Effector CD8-positive, alpha-beta T cell (primary cell): ENCODE measurements around the gene HOXC4.
"Not testable (repeated sequence)": the region's sequence is repeated elsewhere in the genome, so short reads cannot be mapped to it uniquely, and the experiment has no call there.

Experiments
- DNase-seq: peaks from one replicate; lab custom pipeline; 2025; lab: John Stamatoyannopoulos, UW

HOXC4 gene

GRCh38 chr12:54040148-54040494 lies 13.5 kb upstream of the HOXC4 start:
- DNase-seq = no peak

- DNase-seq = no peak
Measured at GRCh38 chr12:54040648-54041047, 13.0 kb upstream of the HOXC4 start.

- no peak for DNase-seq
Measured at GRCh38 chr12:54041097-54041690, 12.4 kb upstream of the HOXC4 start.

GRCh38 chr12:54042033-54042432 lies 11.6 kb upstream of the HOXC4 start:
- DNase-seq = not testable (repeated sequence)

GRCh38 chr12:54042970-54043853 lies 10.4 kb upstream of the HOXC4 start:
- no peak for DNase-seq

- no peak for DNase-seq
Measured at GRCh38 chr12:54044425-54045103, 9.1 kb upstream of the HOXC4 start.

GRCh38 chr12:54045401-54045800 lies 8.2 kb upstream of the HOXC4 start:
- no peak for DNase-seq

GRCh38 chr12:54045868-54046521 lies 7.6 kb upstream of the HOXC4 start:
- no peak for DNase-seq

GRCh38 chr12:54046809-54047159 lies 6.9 kb upstream of the HOXC4 start:
- no peak for DNase-seq

GRCh38 chr12:54047160-54047963 lies 6.3 kb upstream of the HOXC4 start:
- no peak for DNase-seq

GRCh38 chr12:54047964-54048303 lies 5.7 kb upstream of the HOXC4 start:
- no peak for DNase-seq

GRCh38 chr12:54048406-54049093 lies 5.1 kb upstream of the HOXC4 start:
- DNase-seq = no peak

GRCh38 chr12:54049108-54049507 lies 4.5 kb upstream of the HOXC4 start:
- DNase-seq = no peak

- no peak for DNase-seq
Measured at GRCh38 chr12:54050482-54050810, 3.2 kb upstream of the HOXC4 start.

GRCh38 chr12:54051026-54051842 lies 2.4 kb upstream of the HOXC4 start:
- no peak for DNase-seq

- no peak for DNase-seq
Measured at GRCh38 chr12:54051874-54052437, 1.7 kb upstream of the HOXC4 start.

GRCh38 chr12:54052438-54053002 lies 1.1 kb upstream of the HOXC4 start:
- DNase-seq = no peak

GRCh38 chr12:54053003-54053750 lies 458 bp upstream of the HOXC4 start:
- DNase-seq = no peak

- no peak for DNase-seq
Measured at GRCh38 chr12:54054742-54055194, 1.1 kb downstream of the HOXC4 start.
